K562 (cell line): ENCODE data around the gene AHNAK. TPM values are rescaled to one million over a fixed set of nuclear protein-coding genes. Genes with fewer than 3 reads are reported as not detected.

Source experiments
- ATAC-seq: fragments of 200-7000 bp; cut with Tn5 transposase; 3 replicates; pipeline ENCODE4 v1.9.1; 2020; ENCODE audit warnings: moderate library complexity
- BruUV-seq: library from RNA; stranded (reverse); fragments of 400-500 nt; replicated peaks from 2 replicates; lab custom pipeline; 2021; lab: Mats Ljungman, UMichigan
- CTCF ChIA-PET: fragments of 300-600 bp; formaldehyde crosslinking; extraction: SDS; loops from one replicate; lab custom pipeline; 2021; ENCODE audit warnings: low intra/inter-chr PET ratio; lab: Yijun Ruan, JAX
- POLR2A ChIA-PET: fragments of 300-600, 350-650 bp; sonication (Branson Sonifier 250); formaldehyde crosslinking; extraction: SDS; loops from one replicate; lab custom pipeline; 2021; ENCODE audit warnings: antibody characterized with exemption, inconsistent platforms; lab: Yijun Ruan, JAX
- DNase-seq, 4 experiments: peaks; one replicate each; pipeline versions ENCODE4 v3.0.0 to v3.0.0-alpha.2; 2011 to 2018; ENCODE audit warnings: low spot score in 3 of 4, mixed read lengths in 3 of 4; ENCODE audit errors: extremely low read depth in 1 of 4
- FAIRE-seq: peaks from 2 replicates; lab custom pipeline; 2011; peaks lifted over from hg19 to GRCh38; lab: Jason Lieb, UNC
- H2AFZ ChIP-seq: 2 replicates; pipeline ENCODE4 v1.6.0; 2011; ENCODE audit warnings: low read depth, low read length, control low read depth, inconsistent platforms
- H3K27ac ChIP-seq: fragments of 200-600 bp; 3 replicates; pipeline ENCODE4 v1.8.0; 2011; ENCODE audit warnings: low read depth, mild to moderate bottlenecking, control low read depth, inconsistent platforms, low read length, moderate library complexity, mixed read lengths; ENCODE audit errors: extremely low read depth
- H3K27me3 ChIP-seq, 2 experiments: fragments of 300-600 bp in 1 of 2; 2 replicates in 1 of 2; 3 replicates in 1 of 2; pipeline versions ENCODE4 v1.6.0 to v1.8.0; 2011; ENCODE audit warnings: inconsistent platforms in 2 of 2, low read length in 2 of 2, mild to moderate bottlenecking in 1 of 2, mixed read lengths in 1 of 2, moderate library complexity in 1 of 2; ENCODE audit not compliant: control insufficient read depth in 2 of 2, insufficient read depth in 2 of 2
- H3K36me3 ChIP-seq: fragments of 300-600 bp; 3 replicates; pipeline ENCODE4 v1.8.0; 2011; ENCODE audit warnings: mild to moderate bottlenecking, low read length, inconsistent platforms; ENCODE audit not compliant: control insufficient read depth, insufficient read depth
- H3K4me1 ChIP-seq, 2 experiments: fragments of 200-600 bp in 1 of 2; replicated peaks in 1 of 2; 2 replicates in 1 of 2; 3 replicates in 1 of 2; pipeline versions ENCODE4 v1.5.1 to v1.8.0; 2011; ENCODE audit warnings: inconsistent platforms in 2 of 2, low read length in 2 of 2, mild to moderate bottlenecking in 1 of 2, mixed read lengths in 1 of 2, moderate library complexity in 1 of 2; ENCODE audit not compliant: control insufficient read depth in 2 of 2, insufficient read depth in 2 of 2
- H3K4me2 ChIP-seq: 2 replicates; pipeline ENCODE4 v1.6.1; 2011; ENCODE audit warnings: low read length, control low read depth, inconsistent platforms, mixed read lengths; ENCODE audit not compliant: insufficient read depth
- H3K4me3 ChIP-seq: fragments of 200-600 bp; sonication (generic), shearing (Covaris generic); 2 replicates; pipeline ENCODE4 v1.5.1; 2016; ENCODE audit warnings: control low read depth, inconsistent platforms
- H3K79me2 ChIP-seq: fragments of 200-600 bp; 3 replicates; pipeline ENCODE4 v1.8.0; 2011; ENCODE audit warnings: low read length, inconsistent platforms; ENCODE audit not compliant: control insufficient read depth, insufficient read depth
- H3K9ac ChIP-seq, 2 experiments: 2 replicates each; pipeline versions ENCODE4 v1.6.0 to v1.6.1; 2011; ENCODE audit warnings: low read depth in 2 of 2, low read length in 2 of 2, control low read depth in 1 of 2, inconsistent platforms in 1 of 2, mild to moderate bottlenecking in 1 of 2, mixed read lengths in 1 of 2; ENCODE audit not compliant: insufficient read depth in 1 of 2
- H3K9me1 ChIP-seq: one replicate; pipeline ENCODE4 v1.6.0; 2011; ENCODE audit warnings: inconsistent platforms, mild to moderate bottlenecking, low read length, moderate library complexity; ENCODE audit not compliant: control insufficient read depth, insufficient read depth
- H3K9me3 ChIP-seq: replicated peaks from 2 replicates; pipeline ENCODE4 v1.5.1; 2011; ENCODE audit warnings: low read depth, low read length, inconsistent platforms; ENCODE audit not compliant: control insufficient read depth, insufficient read depth
- H4K20me1 ChIP-seq: replicated peaks from 2 replicates; pipeline ENCODE4 v1.6.1; 2011; ENCODE audit warnings: low read length, inconsistent platforms, mixed read lengths; ENCODE audit not compliant: control insufficient read depth, insufficient read depth
- CSDE1 ChIP-seq, 2 experiments: fragments of 450-650 bp; IDR thresholded peaks; 2 replicates each; pipeline ENCODE4 v1.6.1; 2016; ENCODE audit warnings: mild to moderate bottlenecking in 1 of 2
- FOXK2 ChIP-seq, 2 experiments: fragments of 450-650 bp; IDR thresholded peaks in 1 of 2; conservative IDR thresholded peaks in 1 of 2; 2 replicates each; pipeline ENCODE4 v1.6.1; 2016; ENCODE audit warnings: low read depth in 2 of 2, mild to moderate bottlenecking in 1 of 2
- HDAC1 ChIP-seq, 2 experiments: fragments of 450-650 bp; IDR thresholded peaks; 2 replicates each; pipeline ENCODE4 v1.6.1; 2016 to 2017; ENCODE audit warnings: inconsistent platforms in 1 of 2, mild to moderate bottlenecking in 1 of 2, moderate library complexity in 1 of 2
- KLF16 ChIP-seq: IDR thresholded peaks from 2 replicates; pipeline ENCODE4 v1.6.1; 2016; ENCODE audit warnings: antibody characterized with exemption
- RAD21 ChIP-seq, 2 experiments: fragments of 250-450 bp in 1 of 2; fragments of 450-650 bp in 1 of 2; sonication (Bioruptor Pico) in 1 of 2; formaldehyde crosslinking in 1 of 2; IDR thresholded peaks in 1 of 2; conservative IDR thresholded peaks in 1 of 2; 2 replicates each; pipeline versions ENCODE4 v1.4.0 to v1.8.0; 2020 to 2022; ENCODE audit warnings: mild to moderate bottlenecking in 2 of 2, moderate library complexity in 1 of 2
- YY1 ChIP-seq, 3 experiments: IDR thresholded peaks; 2 replicates each; pipeline ENCODE4 v1.6.1; 2011; ENCODE audit warnings: low read length in 2 of 3, mild to moderate bottlenecking in 2 of 3, moderate library complexity in 2 of 3, borderline replicate concordance in 1 of 3, control low read depth in 1 of 3, low read depth in 1 of 3; ENCODE audit not compliant: insufficient read depth in 3 of 3, insufficient replicate concordance in 2 of 3, control insufficient read depth in 1 of 3, insufficient read length in 1 of 3; ENCODE audit errors: extremely low read depth in 1 of 3
- ZC3H4 ChIP-seq: sonication (generic); formaldehyde crosslinking; IDR thresholded peaks from 2 replicates; pipeline ENCODE4 v1.9.0; 2021; ENCODE audit warnings: missing genetic modification reagents, borderline replicate concordance
- ZNF316 ChIP-seq: fragments of 450-650 bp; IDR thresholded peaks from 2 replicates; pipeline ENCODE4 v1.6.1; 2016
- ZNF766 ChIP-seq: fragments of 200-800 bp; sonication (Bioruptor generic); conservative IDR thresholded peaks from 2 replicates; pipeline ENCODE4 v1.6.1; 2016; ENCODE audit warnings: missing genetic modification characterization, missing compliant biosample characterization
- WGBS: fragments of 100-300 bp; shearing (Covaris generic); methylation state at CpG from one replicate; pipeline ENCODE4 v1.1.6; 2016; ENCODE audit warnings: low coverage, mixed read lengths; ENCODE audit not compliant: insufficient coverage; ENCODE audit errors: missing lambda C conversion rate; 5-methylcytosine and 5-hydroxymethylcytosine counted together
- in situ Hi-C: fragments of 300-500 bp; cut with MboI; formaldehyde crosslinking; loops from 4 replicates; pipeline ENCODE4 v1.15.0; 2018; ENCODE audit warnings: inconsistent platforms, mixed read lengths
- intact Hi-C: fragments of 100-400 bp; cut with micrococcal nuclease; formaldehyde crosslinking; loops from 2 replicates; pipeline ENCODE4 v1.14.2; 2022
- polyA plus RNA-seq, 8 experiments: library from polyadenylated mRNA; depleted of rRNA in 4 of 8; stranded (reverse) in 5 of 8; unstranded in 3 of 8; fragments of >200 nt; fragmentation: Nextera tagmentation in 2 of 8; fragmentation: Illumina TruSeq in 1 of 8; extraction: Ambion mirVana in 2 of 8; extraction: Trizol in 1 of 8; gene quantifications; 2 replicates each; pipeline versions ENCODE4 v1.2.1 to v1.2.3, GENCODE V29; 2011 to 2014; ENCODE audit warnings: inconsistent platforms in 1 of 8, missing spikeins in 1 of 8
- total RNA-seq, 7 experiments: library from RNA; depleted of rRNA in 6 of 7; stranded (reverse); fragments of >200 nt in 6 of 7; fragmentation: Illumina TruSeq in 2 of 7; extraction: Trizol in 2 of 7; gene quantifications; 2 replicates each; pipeline versions ENCODE4 v1.2.1 to v1.2.3, GENCODE V29; 2011 to 2021; ENCODE audit warnings: low replicate concordance in 1 of 7
- TF ChIP-seq, protein P1 (sequence below): sonication (generic); formaldehyde crosslinking; IDR thresholded peaks from 2 replicates; pipeline ENCODE4 v1.8.1; 2023; ENCODE audit warnings: mild to moderate bottlenecking, missing genetic modification reagents

The AHNAK gene
- total and polyA plus RNA-seq, 9 of the 15 experiments (the other 6 are each of a cell fraction or from before 2014, with no cell fraction given) = 1.5 to 89.7 (median 45.0) TPM

DNA sequence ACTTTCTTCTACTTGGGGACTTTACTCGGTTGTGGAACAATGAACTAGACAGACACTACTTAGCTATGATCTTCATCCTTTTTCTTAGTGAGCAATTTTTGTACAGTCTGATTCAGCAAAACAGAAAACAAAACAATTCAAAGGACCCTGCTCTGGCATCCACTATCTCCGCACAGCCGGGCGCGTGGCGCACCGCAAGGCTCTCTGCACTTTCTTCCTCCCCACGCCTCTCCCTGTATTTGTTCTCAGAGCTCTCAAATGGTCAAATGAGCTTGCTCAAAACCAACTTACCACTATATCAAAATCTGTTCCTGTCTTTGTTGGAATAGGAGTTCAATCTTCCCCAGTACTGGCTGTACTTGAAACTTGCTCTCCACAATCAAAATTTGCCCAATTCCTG lies 19.6 kb upstream of the AHNAK start:
- Histone ChIP-seq H3K4me2 (no peak overlapping the region), H3K9me3 (no peaks in the 10 kb centered on the region), H2AFZ (no peak overlapping the region), H3K27ac (no peak overlapping the region), H3K36me3 (peaks cover 92% of the 10 kb centered on the region), H3K27me3 (no peaks in the 10 kb centered on the region), H3K4me3 (no peak overlapping the region), H3K9me1 (no peaks in the 10 kb centered on the region), H3K4me1 (peaks cover 5 to 12% of the 10 kb centered on the region in 2 experiments; a peak in 3 of 5 replicates), H4K20me1 (peaks cover 14% of the 10 kb centered on the region), H3K9ac (0 out of 4 replicates have a peak overlapping the region, but pooled peaks of 1 of the 2 experiments have one; percentile 24), H3K79me2 (peaks cover 74% of the 10 kb centered on the region)
- ATAC-seq (no peak), FAIRE-seq (no peak), DNase-seq (no peak)
- no TSS peak for BruUV-seq
- ChIA-PET CTCF (no interaction called here), POLR2A (interaction anchor here (0.6 to 1.8 kb wide), 8 partner anchors 8 to 194 kb away, joined by 3 to 5 read pairs (median 4); partner anchors contain the start of gene EEF1G)
- intact Hi-C loops = no loop called here
- 90% methylated on average over 8 of the region's 8 CpGs for WGBS
- no peak for TF ChIP-seq CSDE1 (IDR thresholded peaks at IDR 0.05)
- TF ChIP-seq HDAC1 (IDR thresholded peaks at IDR 0.05) = no peak
- TF ChIP-seq ZNF316 = peak; percentile 28; the same call in 1 of the 2 replicates
- TF ChIP-seq FOXK2 (conservative IDR thresholded peaks at IDR 0.05 in 1 of 2, IDR thresholded peaks at IDR 0.05 in 1 of 2; ENCODE audit: low read depth in 2 of 2) = no peak
- TF ChIP-seq, protein P1, sequence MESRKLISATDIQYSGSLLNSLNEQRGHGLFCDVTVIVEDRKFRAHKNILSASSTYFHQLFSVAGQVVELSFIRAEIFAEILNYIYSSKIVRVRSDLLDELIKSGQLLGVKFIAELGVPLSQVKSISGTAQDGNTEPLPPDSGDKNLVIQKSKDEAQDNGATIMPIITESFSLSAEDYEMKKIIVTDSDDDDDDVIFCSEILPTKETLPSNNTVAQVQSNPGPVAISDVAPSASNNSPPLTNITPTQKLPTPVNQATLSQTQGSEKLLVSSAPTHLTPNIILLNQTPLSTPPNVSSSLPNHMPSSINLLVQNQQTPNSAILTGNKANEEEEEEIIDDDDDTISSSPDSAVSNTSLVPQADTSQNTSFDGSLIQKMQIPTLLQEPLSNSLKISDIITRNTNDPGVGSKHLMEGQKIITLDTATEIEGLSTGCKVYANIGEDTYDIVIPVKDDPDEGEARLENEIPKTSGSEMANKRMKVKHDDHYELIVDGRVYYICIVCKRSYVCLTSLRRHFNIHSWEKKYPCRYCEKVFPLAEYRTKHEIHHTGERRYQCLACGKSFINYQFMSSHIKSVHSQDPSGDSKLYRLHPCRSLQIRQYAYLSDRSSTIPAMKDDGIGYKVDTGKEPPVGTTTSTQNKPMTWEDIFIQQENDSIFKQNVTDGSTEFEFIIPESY = peak; percentile 16; the same call in 1 of the 2 replicates
- TF ChIP-seq ZC3H4 (CRISPR knock-in tag) = no peak
- no peak for TF ChIP-seq KLF16
- no peak for TF ChIP-seq ZNF766 (CRISPR knock-in tag)
- TF ChIP-seq YY1 (IDR thresholded peaks at IDR 0.05; ENCODE audit: borderline replicate concordance in 1 of 3, control insufficient read depth in 1 of 3, extremely low read depth in 1 of 3, insufficient read depth in 3 of 3, insufficient read length in 1 of 3, insufficient replicate concordance in 2 of 3, low read depth in 1 of 3, low read length in 2 of 3) = no peak
- TF ChIP-seq RAD21 (CRISPR knock-in tag; conservative IDR thresholded peaks at IDR 0.05 in 1 of 2, IDR thresholded peaks at IDR 0.05 in 1 of 2) = no peak
- in situ Hi-C loops = no loop called here
